Colonic mucosa (tissue), 4 donors: ENCODE measurements around the gene NQO2. TPM values are rescaled to one million over a fixed set of nuclear protein-coding genes. Genes with fewer than 3 reads are reported as not detected.
"Not testable (repeated sequence)": the region's sequence is repeated elsewhere in the genome, so short reads cannot be mapped to it uniquely, and the experiment has no call there.

Experiments used
- DNase-seq: peaks from one replicate; pipeline ENCODE4 v3.0.0-alpha.2; 2020
- H3K27ac ChIP-seq: fragments of 200-600 bp; one replicate; pipeline ENCODE4 v1.8.0; 2021
- H3K27me3 ChIP-seq: fragments of 200-600 bp; one replicate; pipeline ENCODE4 v1.8.0; 2021
- H3K36me3 ChIP-seq: fragments of 200-600 bp; one replicate; pipeline ENCODE4 v1.8.0; 2021
- H3K4me1 ChIP-seq: fragments of 200-600 bp; one replicate; pipeline ENCODE4 v1.8.0; 2021; ENCODE audit warnings: mild to moderate bottlenecking
- H3K4me3 ChIP-seq: fragments of 200-600 bp; one replicate; pipeline ENCODE4 v1.8.0; 2021
- H3K9ac ChIP-seq, 2 donors: one replicate each; pipeline ENCODE4 v1.7.0; 2013; ENCODE audit warnings: control low read depth in 2 of 2, low read depth in 2 of 2, low read length in 2 of 2
- H3K9me3 ChIP-seq: fragments of 200-600 bp; one replicate; pipeline ENCODE4 v1.8.0; 2021
- intact Hi-C: fragments of 100-400 bp; cut with DNase I; formaldehyde crosslinking; loops from one replicate; pipeline ENCODE4 v1.14.1; 2022
- total RNA-seq, 2 donors: library from RNA; stranded (reverse); fragmentation: NEBNext Ultra II Directional in 1 of 2; extraction: Animal tissue kit (Norgen Biotek cat#: 25700) in 1 of 2; gene quantifications; one replicate each; pipeline ENCODE4 v1.2.1, GENCODE V29; 2021
- TF ChIP-seq, protein P1 (sequence below): fragments of 200-600 bp; IDR thresholded peaks from one replicate; pipeline ENCODE4 v1.8.0; 2022; ENCODE audit warnings: antibody characterized with exemption, mild to moderate bottlenecking
- donor health status: healthy.
- donor health status: DM: no; HTN: no; CAD: no.
- donor health status: DM: no; HTN: no; CAD: no.

NQO2 gene
- total RNA-seq, 2 donors from 2014 or later = 14.1 to 19.0 TPM

DNA sequence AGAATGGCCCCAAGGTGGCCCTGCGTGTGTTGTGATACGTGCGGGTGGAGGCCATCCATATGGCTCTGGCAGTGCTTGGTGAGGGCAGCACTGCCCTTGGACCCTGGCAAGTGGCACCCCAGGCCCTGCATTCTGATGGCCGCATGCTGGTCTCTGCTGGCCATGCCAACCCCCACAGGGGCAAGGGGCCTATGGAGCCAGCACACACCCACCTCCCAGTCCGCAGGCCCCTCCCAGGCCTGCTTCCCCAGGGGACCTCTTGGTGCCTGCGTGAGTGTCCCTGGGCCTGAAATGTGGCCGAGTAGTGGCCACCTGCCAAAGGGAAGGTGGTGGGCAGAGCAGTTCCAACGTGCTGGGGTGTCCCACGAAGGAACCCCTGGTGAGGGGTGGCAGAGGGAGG is 17.6 kb downstream of the NQO2 start:
- Histone ChIP-seq H3K4me1 (no peaks in the 10 kb centered on the region), H3K9ac (no peak overlapping the region), H3K27ac (no peak overlapping the region), H3K27me3 (no peaks in the 10 kb centered on the region), H3K36me3 (no peaks in the 10 kb centered on the region), H3K4me3 (no peak overlapping the region), H3K9me3 (no peaks in the 10 kb centered on the region)
- no peak for DNase-seq
- intact Hi-C loops = no loop called here
- TF ChIP-seq, protein P1, sequence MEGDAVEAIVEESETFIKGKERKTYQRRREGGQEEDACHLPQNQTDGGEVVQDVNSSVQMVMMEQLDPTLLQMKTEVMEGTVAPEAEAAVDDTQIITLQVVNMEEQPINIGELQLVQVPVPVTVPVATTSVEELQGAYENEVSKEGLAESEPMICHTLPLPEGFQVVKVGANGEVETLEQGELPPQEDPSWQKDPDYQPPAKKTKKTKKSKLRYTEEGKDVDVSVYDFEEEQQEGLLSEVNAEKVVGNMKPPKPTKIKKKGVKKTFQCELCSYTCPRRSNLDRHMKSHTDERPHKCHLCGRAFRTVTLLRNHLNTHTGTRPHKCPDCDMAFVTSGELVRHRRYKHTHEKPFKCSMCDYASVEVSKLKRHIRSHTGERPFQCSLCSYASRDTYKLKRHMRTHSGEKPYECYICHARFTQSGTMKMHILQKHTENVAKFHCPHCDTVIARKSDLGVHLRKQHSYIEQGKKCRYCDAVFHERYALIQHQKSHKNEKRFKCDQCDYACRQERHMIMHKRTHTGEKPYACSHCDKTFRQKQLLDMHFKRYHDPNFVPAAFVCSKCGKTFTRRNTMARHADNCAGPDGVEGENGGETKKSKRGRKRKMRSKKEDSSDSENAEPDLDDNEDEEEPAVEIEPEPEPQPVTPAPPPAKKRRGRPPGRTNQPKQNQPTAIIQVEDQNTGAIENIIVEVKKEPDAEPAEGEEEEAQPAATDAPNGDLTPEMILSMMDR = no peak

DNA sequence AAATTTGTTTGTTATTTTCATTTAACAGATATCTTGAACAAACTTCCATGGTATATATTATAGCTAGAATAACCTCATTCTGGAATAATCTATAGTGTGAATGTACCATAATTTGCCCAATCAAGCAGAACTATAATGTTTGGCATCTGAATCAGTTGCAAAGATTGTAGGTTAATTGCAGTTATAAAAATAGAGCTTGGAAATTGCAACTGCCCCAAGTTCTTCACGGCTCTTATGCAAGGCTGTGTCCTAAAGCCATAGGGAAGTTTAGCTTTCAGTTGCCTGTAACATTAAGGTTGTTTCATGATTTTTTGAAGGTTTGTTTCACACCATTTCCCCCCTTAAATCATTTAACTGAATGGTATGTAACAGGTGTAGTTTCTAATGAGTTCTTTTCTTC is 19.4 kb downstream of the NQO2 start:
- Histone ChIP-seq H3K9me3 (no peaks in the 10 kb centered on the region), H3K4me1 (no peaks in the 10 kb centered on the region), H3K27me3 (no peaks in the 10 kb centered on the region), H3K4me3 (no peak overlapping the region), H3K36me3 (no peaks in the 10 kb centered on the region), H3K27ac (no peak overlapping the region), H3K9ac (no peak overlapping the region)
- DNase-seq = no peak
- TF ChIP-seq, protein P1 = no peak
- intact Hi-C loops = no loop called here

DNA sequence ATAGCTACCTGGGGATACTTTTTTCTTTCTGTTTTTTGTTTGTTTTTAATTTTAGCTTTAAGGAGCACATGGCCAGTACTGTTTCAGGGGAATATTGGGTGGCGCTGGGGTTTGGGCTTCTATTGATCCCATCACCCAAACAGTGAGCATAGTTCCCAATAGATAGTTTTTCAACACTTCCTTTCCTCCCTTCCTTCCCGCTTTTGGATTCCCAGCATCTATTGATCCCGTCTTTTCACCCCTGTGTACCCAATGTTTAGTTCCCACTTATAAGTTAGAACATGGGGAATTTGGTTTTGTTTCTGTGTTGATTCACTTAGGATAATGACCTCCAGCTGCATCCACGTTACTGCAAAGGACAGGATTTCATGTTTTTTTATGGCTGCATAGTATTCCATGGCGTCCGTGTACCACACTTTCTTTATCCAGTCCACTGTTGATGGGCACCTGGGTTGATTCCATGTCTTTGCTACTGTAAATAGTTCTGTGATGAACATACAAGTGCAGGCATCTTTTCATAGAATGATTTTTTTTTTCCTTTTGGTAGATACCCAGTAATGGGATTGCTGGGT is 20.1 kb downstream of the NQO2 start:
- Histone ChIP-seq H3K9me3 (no peaks in the 10 kb centered on the region), H3K4me1 (no peaks in the 10 kb centered on the region), H3K27me3 (no peaks in the 10 kb centered on the region), H3K36me3 (no peaks in the 10 kb centered on the region), H3K27ac (no peak overlapping the region), H3K9ac (no peak overlapping the region), H3K4me3 (no peak overlapping the region)
- TF ChIP-seq, protein P1 = no peak
- no peak for DNase-seq
- intact Hi-C loops = no loop called here

DNA sequence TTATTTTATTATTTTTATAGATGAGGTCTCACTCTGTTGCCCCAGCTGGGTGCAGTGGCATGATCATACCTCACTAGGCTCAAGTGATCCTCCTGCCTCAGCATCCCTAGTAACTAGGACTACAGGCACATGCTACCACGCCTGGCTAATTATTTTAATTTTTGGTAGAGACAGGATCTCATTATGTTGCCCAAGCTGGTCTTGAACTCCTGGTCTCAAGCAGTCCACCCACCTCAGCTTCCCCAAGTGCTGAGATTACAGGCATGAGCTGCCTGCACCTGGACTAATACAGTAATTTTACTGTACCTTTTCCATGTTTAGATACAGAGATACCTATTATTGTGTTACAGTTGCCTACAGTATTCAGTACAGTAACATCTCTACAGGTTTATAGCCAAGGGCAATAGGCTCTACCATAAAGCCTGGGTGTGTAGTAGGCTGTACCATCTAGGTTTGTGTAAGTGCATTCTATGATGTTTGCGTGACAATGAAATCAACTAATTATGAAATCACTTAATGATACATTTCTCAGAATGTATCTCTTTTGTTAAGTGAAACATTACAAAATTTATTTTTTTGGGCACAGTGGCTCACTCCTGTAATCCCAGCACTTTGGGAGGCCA is 21.4 kb downstream of the NQO2 start:
- H3K4me1 ChIP-seq, H3K27me3 ChIP-seq, DNase-seq, H3K36me3 ChIP-seq, H3K27ac ChIP-seq, H3K4me3 ChIP-seq, intact Hi-C loops, H3K9ac ChIP-seq, H3K9me3 ChIP-seq: not testable (repeated sequence)

DNA sequence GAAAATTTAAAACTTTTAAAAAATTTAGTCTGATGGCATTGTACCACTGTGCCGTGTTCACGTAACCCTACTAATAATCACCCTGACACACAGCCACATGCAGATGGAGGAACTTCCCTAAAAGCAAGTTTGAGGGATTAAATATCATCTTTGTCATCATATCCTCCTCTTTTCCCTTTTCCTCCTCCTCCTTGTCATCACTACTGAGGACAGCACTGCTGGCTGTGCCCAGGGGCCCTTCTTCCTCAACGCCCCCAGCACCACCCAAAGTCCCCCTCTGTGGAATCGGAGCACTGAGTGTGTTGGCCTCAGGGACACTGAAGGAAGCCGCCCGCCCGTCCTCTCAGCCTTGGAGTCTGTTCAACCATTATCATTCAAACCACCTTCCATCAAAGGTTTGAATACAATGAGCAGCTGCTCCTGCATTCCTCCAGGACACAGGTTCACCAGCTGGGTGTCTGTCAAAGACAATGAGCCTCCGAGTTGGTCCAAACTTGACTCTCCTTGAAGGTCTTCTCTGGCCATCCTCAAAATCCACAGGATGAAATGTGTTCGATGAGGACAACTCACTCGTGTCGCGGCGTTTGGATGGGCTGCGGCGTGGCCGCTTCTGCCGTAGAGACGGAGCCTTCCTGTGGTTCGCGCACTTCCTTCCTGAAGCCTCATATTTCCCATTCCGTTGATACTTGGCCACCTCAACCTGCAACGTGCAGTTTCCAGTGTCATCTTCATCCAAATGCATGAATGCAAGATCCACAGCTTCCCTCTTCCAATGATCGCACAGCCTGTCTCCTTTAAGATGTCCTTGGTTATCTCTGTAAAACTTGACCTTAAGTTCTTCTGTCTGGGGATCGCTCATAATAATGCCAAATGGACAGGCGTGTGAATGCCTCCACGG is 23.3 kb downstream of the NQO2 start:
- intact Hi-C loops = no loop called here
- Histone ChIP-seq H3K36me3 (no peaks in the 10 kb centered on the region), H3K9ac (peak overlapping the region in 1 of 2 donors; percentile 69), H3K9me3 (no peaks in the 10 kb centered on the region), H3K27ac (peak overlapping the region; percentile 78), H3K4me1 (no peaks in the 10 kb centered on the region), H3K27me3 (no peaks in the 10 kb centered on the region), H3K4me3 (peak overlapping the region; percentile 20)
- TF ChIP-seq, protein P1 = no peak
- peak; percentile 46 for DNase-seq
